ENCODE results near the gene RMND1. TPM values are rescaled to one million over a fixed set of nuclear protein-coding genes. Genes with fewer than 3 reads are reported as not detected.
"Not testable (repeated sequence)": the region's sequence is repeated elsewhere in the genome, so short reads cannot be mapped to it uniquely, and the experiment has no call there.

Gene RMND1
- total RNA-seq, 1 experiment from 2014 or later = 22.6 TPM

- peak; percentile 51 for DNase-seq
These were observed 77.8 kb downstream of the RMND1 start for GRCh38 chr6:151374036-151374683.

GRCh38 chr6:151372164-151372563 is 79.8 kb downstream of the RMND1 start:
- peaks cover 1% of the 10 kb centered on the region for H3K36me3 ChIP-seq (replicated peaks; ENCODE audit: control insufficient read depth, insufficient read depth, low read length)
- no peak for DNase-seq
- no peaks in the 10 kb centered on the region for H3K27me3 ChIP-seq (ENCODE audit: control insufficient read depth, insufficient read depth, low read length)
- H3K4me3 ChIP-seq (ENCODE audit: insufficient read depth, low read depth, low read length) = no peak overlapping the region

More at GRCh38 chr6:151374036-151374683, 77.8 kb downstream of the RMND1 start:
- H3K27me3 ChIP-seq (ENCODE audit: control insufficient read depth, insufficient read depth, low read length) = no peaks in the 10 kb centered on the region
- H3K36me3 ChIP-seq (replicated peaks; ENCODE audit: control insufficient read depth, insufficient read depth, low read length) = peaks cover 1% of the 10 kb centered on the region
- H3K4me3 ChIP-seq (ENCODE audit: insufficient read depth, low read depth, low read length) = no peak overlapping the region

- H3K4me3 ChIP-seq (ENCODE audit: insufficient read depth, low read depth, low read length) = no peak overlapping the region
- H3K36me3 ChIP-seq (replicated peaks; ENCODE audit: control insufficient read depth, insufficient read depth, low read length) = peaks cover 6% of the 10 kb centered on the region
- no peaks in the 10 kb centered on the region for H3K27me3 ChIP-seq (ENCODE audit: control insufficient read depth, insufficient read depth, low read length)
- no peak for DNase-seq
These were observed 81.3 kb downstream of the RMND1 start for GRCh38 chr6:151370509-151371078.

GRCh38 chr6:151365233-151365632 is 86.7 kb downstream of the RMND1 start:
- H3K27me3 ChIP-seq (ENCODE audit: control insufficient read depth, insufficient read depth, low read length) = no peaks in the 10 kb centered on the region
- no peak overlapping the region for H3K4me3 ChIP-seq (ENCODE audit: insufficient read depth, low read depth, low read length)
- no peak for DNase-seq
- peaks cover 8% of the 10 kb centered on the region for H3K36me3 ChIP-seq (replicated peaks; ENCODE audit: control insufficient read depth, insufficient read depth, low read length)

- Histone ChIP-seq H3K36me3 (replicated peaks; ENCODE audit: control insufficient read depth, insufficient read depth, low read length) (no peaks in the 10 kb centered on the region), H3K4me3 (ENCODE audit: insufficient read depth, low read depth, low read length) (no peak overlapping the region), H3K27me3 (ENCODE audit: control insufficient read depth, insufficient read depth, low read length) (no peaks in the 10 kb centered on the region)
- no peak for DNase-seq
These were observed 92.4 kb downstream of the RMND1 start for GRCh38 chr6:151359486-151359885.

GRCh38 chr6:151358475-151358874 is 93.5 kb downstream of the RMND1 start:
- Histone ChIP-seq H3K4me3 (ENCODE audit: insufficient read depth, low read depth, low read length) (no peak overlapping the region), H3K27me3 (ENCODE audit: control insufficient read depth, insufficient read depth, low read length) (no peaks in the 10 kb centered on the region), H3K36me3 (replicated peaks; ENCODE audit: control insufficient read depth, insufficient read depth, low read length) (no peaks in the 10 kb centered on the region)
- DNase-seq = no peak

GRCh38 chr6:151357758-151358436 is 94.0 kb downstream of the RMND1 start:
- no peak overlapping the region for H3K4me3 ChIP-seq (ENCODE audit: insufficient read depth, low read depth, low read length)
- no peak for DNase-seq
- H3K36me3 ChIP-seq (replicated peaks; ENCODE audit: control insufficient read depth, insufficient read depth, low read length) = no peaks in the 10 kb centered on the region
- H3K27me3 ChIP-seq (ENCODE audit: control insufficient read depth, insufficient read depth, low read length) = no peaks in the 10 kb centered on the region

GRCh38 chr6:151356983-151357382 is 94.9 kb downstream of the RMND1 start:
- not testable (repeated sequence) for DNase-seq

More at GRCh38 chr6:151356983-151357382, 94.9 kb downstream of the RMND1 start:
- H3K36me3 ChIP-seq (replicated peaks; ENCODE audit: control insufficient read depth, insufficient read depth, low read length); H3K27me3 ChIP-seq (ENCODE audit: control insufficient read depth, insufficient read depth, low read length); H3K4me3 ChIP-seq (ENCODE audit: insufficient read depth, low read depth, low read length): not testable (repeated sequence)

Other genes starting within 250 kb of the RMND1 start
- gene AKAP12, start 212.2 kb downstream of the RMND1 start, total RNA-seq (2014; rRNA removed; shearing (Covaris generic)) = 33.7 and 50.7 TPM in 2 replicates
- 13.8 and 15.5 TPM in 2 replicates for gene ZBTB2, start 60.6 kb downstream of the RMND1 start, total RNA-seq (2014; rRNA removed; shearing (Covaris generic))
- gene CCDC170, start 41.9 kb upstream of the RMND1 start, total RNA-seq (2014; rRNA removed; shearing (Covaris generic)) = 0.11 and 0.55 TPM in 2 replicates